GM12891 (cell line): ENCODE data around the gene ARHGEF17.

Experiments used
- POLR2A ChIP-seq: IDR thresholded peaks from 2 replicates; pipeline ENCODE4 v1.6.1; 2011; ENCODE audit warnings: low read depth, low read length, control low read depth
- POLR2AphosphoS5 ChIP-seq: IDR thresholded peaks from 2 replicates; pipeline ENCODE4 v1.6.1; 2011; ENCODE audit warnings: low read depth, low read length, control low read depth
- TAF1 ChIP-seq: IDR thresholded peaks from 2 replicates; pipeline ENCODE4 v1.6.1; 2011; ENCODE audit warnings: low read depth, low read length, control low read depth

DNA sequence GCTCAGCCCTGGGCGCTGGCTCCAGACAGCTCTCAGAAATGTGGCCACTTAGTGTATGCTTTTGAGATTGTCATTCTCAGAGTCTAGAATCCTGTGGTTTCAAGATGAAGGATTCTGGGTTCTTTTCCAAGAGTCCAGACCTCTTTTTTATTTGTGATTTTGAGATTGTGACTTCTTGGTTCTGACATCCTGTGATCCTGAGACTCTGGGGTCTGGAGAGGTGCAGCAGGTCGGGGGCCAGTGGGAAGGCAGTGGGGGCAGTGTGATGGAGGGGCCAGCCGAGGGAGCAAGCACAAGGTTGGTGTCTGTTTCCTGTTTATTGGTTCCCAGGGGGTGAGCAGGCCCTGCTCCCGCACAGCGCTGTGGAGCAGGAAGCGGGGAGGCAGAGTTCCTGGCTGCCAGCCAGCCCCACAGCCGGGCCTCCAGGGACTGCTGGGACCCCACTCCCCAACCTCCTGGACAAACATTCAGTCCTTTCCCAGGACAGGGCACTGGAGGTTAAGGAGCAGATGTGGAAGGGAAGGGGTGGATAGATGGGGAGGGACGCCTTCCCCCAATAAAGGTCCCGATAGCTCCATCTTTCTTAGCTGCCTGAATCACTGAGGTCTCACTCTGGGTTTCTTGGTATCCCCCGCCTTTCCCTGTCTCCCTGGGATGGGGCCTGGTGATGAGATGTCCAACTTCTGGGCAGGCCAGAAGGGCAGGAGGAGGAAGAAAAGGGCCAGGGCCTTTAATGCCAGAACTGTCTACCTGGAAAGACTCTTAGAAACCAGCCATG lies 13.7 kb downstream of the ARHGEF17 start:
- TF ChIP-seq POLR2A (no peak), POLR2AphosphoS5 (no peak), TAF1 (no peak)
